Measurements from ENCODE around the gene HK2. TPM values are rescaled to one million over a fixed set of nuclear protein-coding genes. Genes with fewer than 3 reads are reported as not detected.
"Not testable (repeated sequence)": the region's sequence is repeated elsewhere in the genome, so short reads cannot be mapped to it uniquely, and the experiment has no call there.

The HK2 gene
- total RNA-seq, 1 experiment from 2014 or later = 45.6 TPM

- no peak for DNase-seq (ENCODE audit: low read depth)
- in situ Hi-C loops (cut with HindIII; ENCODE audit: low pct_unique_long_range_greater_than_20kb, low sequenced_read_pairs) = no loop called here
These were observed 50.3 kb downstream of the HK2 start for GRCh38 chr2:74884118-74884762.

DNA sequence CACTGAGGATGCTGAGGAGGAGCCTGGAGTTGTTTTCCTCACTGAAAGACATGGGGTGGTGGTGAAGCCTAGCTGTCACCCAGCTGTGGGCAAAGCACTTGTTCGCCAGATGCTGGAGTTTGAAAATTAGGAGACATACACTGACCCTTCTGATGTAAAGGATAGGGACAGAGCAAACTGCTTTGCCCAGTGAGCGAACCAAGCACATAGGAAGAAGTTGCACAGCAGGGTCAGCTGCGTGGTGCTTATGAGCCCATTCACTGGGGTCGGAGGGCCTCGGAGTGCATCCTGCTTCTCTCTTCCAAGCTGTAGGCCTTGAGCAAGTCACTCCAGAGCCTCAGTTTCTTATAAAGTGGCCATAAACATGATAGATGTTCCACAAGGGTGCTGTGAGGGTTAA, 50.9 kb downstream of the HK2 start:
- in situ Hi-C loops (cut with HindIII; ENCODE audit: low pct_unique_long_range_greater_than_20kb, low sequenced_read_pairs) = no loop called here
- DNase-seq (ENCODE audit: low read depth) = no peak

GRCh38 chr2:74886251-74886650, 52.3 kb downstream of the HK2 start:
- no peak for DNase-seq (ENCODE audit: low read depth)
- in situ Hi-C loops (cut with HindIII; ENCODE audit: low pct_unique_long_range_greater_than_20kb, low sequenced_read_pairs) = no loop called here

DNA sequence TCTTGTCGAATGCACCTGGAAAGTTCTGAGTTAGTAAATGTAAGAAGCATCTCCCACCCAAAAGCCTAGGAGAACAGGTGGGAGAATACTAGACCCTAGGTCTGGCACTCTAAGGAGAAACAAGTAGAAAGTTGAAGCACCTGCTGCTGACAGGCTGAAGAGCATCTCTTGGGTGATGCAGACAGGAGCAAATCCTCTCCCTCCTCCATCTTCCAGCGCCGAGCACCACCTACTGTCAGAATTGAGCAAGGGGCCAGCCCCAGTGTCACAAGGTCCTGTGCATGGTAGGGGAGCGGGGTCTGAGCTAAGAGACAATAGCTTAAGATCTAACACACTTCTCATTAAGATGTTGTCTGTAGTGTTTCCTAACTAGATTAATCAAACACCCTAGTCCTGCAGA, 52.9 kb downstream of the HK2 start:
- no peak for DNase-seq (ENCODE audit: low read depth)
- in situ Hi-C loops (cut with HindIII; ENCODE audit: low pct_unique_long_range_greater_than_20kb, low sequenced_read_pairs) = no loop called here

- in situ Hi-C loops (cut with HindIII; ENCODE audit: low pct_unique_long_range_greater_than_20kb, low sequenced_read_pairs) = no loop called here
- no peak for DNase-seq (ENCODE audit: low read depth)
These were observed 53.6 kb downstream of the HK2 start for GRCh38 chr2:74887445-74887951.

GRCh38 chr2:74887960-74888700, 54.2 kb downstream of the HK2 start:
- in situ Hi-C loops (cut with HindIII; ENCODE audit: low pct_unique_long_range_greater_than_20kb, low sequenced_read_pairs) = no loop called here
- DNase-seq (ENCODE audit: low read depth) = no peak

DNA sequence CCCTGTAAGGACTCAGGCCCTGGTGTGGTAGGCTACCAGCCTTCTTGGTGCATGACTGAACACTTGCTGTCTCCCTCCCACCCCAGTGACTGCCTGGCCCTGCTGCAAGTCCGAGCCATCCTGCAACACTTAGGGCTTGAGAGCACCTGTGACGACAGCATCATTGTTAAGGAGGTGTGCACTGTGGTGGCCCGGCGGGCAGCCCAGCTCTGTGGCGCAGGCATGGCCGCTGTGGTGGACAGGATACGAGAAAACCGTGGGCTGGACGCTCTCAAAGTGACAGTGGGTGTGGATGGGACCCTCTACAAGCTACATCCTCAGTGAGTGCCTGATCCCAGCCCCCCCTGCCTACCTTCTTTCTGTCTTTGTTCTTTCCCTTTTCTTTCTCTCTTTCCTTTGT, 55.2 kb downstream of the HK2 start:
- DNase-seq (ENCODE audit: low read depth) = no peak
- in situ Hi-C loops (cut with HindIII; ENCODE audit: low pct_unique_long_range_greater_than_20kb, low sequenced_read_pairs) = no loop called here

GRCh38 chr2:74890711-74891110, 56.8 kb downstream of the HK2 start:
- in situ Hi-C loops (cut with HindIII; ENCODE audit: low pct_unique_long_range_greater_than_20kb, low sequenced_read_pairs) = no loop called here
- DNase-seq (ENCODE audit: low read depth) = no peak

DNA sequence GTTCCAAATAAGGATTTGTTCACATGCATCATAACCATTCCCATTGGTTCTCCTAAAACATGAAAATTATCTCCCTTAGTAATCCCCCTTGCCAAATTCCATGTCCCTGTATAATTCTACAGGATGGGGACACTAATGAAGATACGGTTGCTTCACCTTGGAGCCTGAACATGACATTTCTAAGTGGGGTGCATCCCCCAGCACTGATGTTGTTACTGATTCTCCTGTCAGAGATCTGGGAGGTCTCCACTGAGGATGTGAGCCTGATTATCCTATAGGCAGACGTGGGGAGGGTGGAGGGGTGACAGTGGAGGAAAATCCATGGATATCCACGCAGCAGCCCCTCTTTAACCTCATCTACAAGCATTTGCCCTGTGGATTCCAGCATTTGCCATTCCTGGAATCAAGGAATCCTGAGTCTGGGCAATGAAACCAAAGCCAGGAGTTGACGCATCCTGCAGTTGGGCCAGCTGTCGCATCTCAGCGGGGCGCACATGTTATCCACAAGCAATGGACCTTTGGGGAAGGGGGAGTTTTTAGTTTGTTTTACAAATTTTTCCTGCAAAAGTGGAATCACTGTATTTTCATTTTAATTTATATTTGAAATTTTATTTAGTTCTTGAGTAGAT, 57.3 kb downstream of the HK2 start:
- in situ Hi-C loops (cut with HindIII; ENCODE audit: low pct_unique_long_range_greater_than_20kb, low sequenced_read_pairs) = no loop called here
- DNase-seq (ENCODE audit: low read depth) = no peak

DNA sequence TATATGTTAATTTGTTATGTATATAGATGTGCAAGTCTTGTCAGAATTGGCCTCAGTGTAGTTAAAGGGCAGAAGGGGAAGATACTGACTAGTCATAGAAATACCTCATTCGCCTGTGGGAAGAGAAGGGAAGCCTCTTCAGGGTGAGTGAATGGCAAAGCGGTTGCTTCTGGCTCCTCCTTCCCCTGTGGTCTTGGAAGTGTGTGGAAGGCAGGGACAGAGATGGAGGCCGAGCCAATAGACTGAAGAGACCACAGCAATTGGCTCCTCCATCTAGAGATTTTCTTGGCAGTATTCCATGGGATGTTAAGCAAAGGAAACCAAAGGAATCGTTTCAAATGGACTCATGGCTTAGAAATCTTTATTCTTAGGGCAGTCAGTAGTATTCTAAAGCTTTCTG, 57.9 kb downstream of the HK2 start:
- in situ Hi-C loops (cut with HindIII; ENCODE audit: low pct_unique_long_range_greater_than_20kb, low sequenced_read_pairs); DNase-seq (ENCODE audit: low read depth): not testable (repeated sequence)

- in situ Hi-C loops (cut with HindIII; ENCODE audit: low pct_unique_long_range_greater_than_20kb, low sequenced_read_pairs) = no loop called here
- no peak for DNase-seq (ENCODE audit: low read depth)
These were observed 58.7 kb downstream of the HK2 start for GRCh38 chr2:74892609-74893008.

DNA sequence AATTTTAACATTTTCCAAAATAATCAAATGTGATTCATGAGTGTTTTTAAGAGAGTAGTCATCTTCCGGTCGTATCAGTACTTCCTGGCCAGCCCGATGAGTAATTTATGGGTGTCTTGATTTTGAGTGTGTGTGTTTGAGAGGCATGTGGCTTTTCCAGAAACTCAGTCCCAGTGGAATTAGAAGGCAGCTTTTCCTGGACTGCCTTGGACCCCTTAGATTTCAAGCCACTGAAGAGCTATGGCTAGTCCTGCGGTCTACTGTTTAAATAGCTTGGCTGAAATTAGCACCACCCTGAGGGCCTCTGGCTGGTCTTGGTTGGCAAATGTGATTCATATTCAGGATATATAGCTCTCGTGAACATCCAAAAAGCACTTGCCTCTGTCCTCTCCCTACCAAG, 59.4 kb downstream of the HK2 start:
- in situ Hi-C loops (cut with HindIII; ENCODE audit: low pct_unique_long_range_greater_than_20kb, low sequenced_read_pairs) = no loop called here
- peak; percentile 40 for DNase-seq (ENCODE audit: low read depth)

GRCh38 chr2:74894272-74894981, 60.5 kb downstream of the HK2 start:
- in situ Hi-C loops (cut with HindIII; ENCODE audit: low pct_unique_long_range_greater_than_20kb, low sequenced_read_pairs) = no loop called here
- no peak for DNase-seq (ENCODE audit: low read depth)

- in situ Hi-C loops (cut with HindIII; ENCODE audit: low pct_unique_long_range_greater_than_20kb, low sequenced_read_pairs) = no loop called here
- DNase-seq (ENCODE audit: low read depth) = no peak
These were observed 61.1 kb downstream of the HK2 start for GRCh38 chr2:74895001-74895400.

DNA sequence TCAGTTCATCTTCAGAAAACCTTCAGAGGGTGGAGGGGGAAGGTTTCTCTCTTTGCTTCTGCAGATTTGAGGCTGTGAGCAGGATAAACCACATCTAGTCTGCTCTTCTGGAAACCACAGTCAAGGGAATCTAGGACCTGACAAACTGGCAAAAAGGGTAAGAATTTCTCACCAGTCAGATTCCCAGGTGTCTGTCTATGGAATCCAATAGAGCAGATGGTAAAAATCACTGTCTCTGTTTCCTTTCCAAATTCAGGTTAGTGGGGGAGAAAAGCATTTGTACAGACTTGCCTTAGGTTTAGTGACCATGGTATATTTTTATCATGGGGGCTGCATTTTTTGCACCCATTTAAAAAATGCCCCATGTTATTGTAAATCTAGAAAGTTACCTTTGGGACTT, 62.3 kb downstream of the HK2 start:
- in situ Hi-C loops (cut with HindIII; ENCODE audit: low pct_unique_long_range_greater_than_20kb, low sequenced_read_pairs) = no loop called here
- no peak for DNase-seq (ENCODE audit: low read depth)

- in situ Hi-C loops (cut with HindIII; ENCODE audit: low pct_unique_long_range_greater_than_20kb, low sequenced_read_pairs); DNase-seq (ENCODE audit: low read depth): not testable (repeated sequence)
These were observed 66.3 kb downstream of the HK2 start for GRCh38 chr2:74900225-74900624.

DNA sequence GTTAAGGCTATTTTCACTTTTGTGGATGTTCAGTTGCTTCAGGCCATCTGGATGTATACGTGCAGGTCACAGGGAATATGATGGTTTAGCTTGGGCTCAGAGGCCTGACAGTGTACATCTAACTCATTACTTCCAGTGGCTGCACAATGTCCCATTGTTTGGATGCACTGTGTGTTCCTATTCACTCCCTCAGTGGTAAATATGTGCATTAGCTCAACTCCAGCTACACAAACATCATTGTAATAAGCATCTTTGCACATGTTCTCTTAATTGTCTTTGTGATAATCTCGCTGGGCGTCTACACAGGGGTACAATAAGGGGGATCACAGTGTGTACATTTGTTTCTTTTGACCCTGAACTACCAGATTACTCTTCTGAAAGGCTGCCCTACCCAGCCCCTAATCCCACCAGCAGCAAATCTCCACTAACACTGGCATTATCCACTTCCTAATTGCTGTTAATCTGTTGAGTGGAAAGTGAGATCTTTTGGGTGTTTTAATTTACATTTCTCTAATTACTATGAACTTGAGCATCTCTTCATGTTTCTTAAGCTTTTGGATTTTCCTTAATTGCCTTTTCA, 68.4 kb downstream of the HK2 start:
- in situ Hi-C loops (cut with HindIII; ENCODE audit: low pct_unique_long_range_greater_than_20kb, low sequenced_read_pairs) = no loop called here
- DNase-seq (ENCODE audit: low read depth) = no peak

DNA sequence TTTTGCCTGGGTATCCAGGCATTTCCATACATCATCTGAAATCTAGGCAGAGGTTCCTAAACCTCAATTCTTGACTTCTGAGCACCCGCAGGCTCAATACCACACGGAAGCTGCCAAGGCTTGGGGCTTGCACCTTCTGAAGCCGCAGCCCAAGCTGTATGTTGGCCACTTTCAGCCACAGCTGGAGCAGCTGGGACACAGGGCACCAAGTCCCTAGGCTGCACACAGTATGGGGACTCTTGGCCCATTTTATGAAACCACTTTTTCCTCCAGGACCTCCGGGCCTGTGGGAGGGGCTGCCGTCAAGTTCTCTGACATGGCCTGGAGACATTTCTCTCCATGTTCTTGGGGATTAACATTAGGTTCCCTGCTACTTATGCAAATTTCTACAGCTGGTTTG, 72.5 kb downstream of the HK2 start:
- in situ Hi-C loops (cut with HindIII; ENCODE audit: low pct_unique_long_range_greater_than_20kb, low sequenced_read_pairs) = no loop called here
- no peak for DNase-seq (ENCODE audit: low read depth)
